HG03520 (cell line): ENCODE data around the gene USH1C.

Experiments
- ATAC-seq: cut with Tn5 transposase; IDR thresholded peaks from one replicate; pipeline ENCODE4 v1.9.1; 2021; ENCODE audit warnings: mild to moderate bottlenecking, moderate library complexity; ENCODE audit not compliant: unreplicated experiment

The USH1C gene

DNA sequence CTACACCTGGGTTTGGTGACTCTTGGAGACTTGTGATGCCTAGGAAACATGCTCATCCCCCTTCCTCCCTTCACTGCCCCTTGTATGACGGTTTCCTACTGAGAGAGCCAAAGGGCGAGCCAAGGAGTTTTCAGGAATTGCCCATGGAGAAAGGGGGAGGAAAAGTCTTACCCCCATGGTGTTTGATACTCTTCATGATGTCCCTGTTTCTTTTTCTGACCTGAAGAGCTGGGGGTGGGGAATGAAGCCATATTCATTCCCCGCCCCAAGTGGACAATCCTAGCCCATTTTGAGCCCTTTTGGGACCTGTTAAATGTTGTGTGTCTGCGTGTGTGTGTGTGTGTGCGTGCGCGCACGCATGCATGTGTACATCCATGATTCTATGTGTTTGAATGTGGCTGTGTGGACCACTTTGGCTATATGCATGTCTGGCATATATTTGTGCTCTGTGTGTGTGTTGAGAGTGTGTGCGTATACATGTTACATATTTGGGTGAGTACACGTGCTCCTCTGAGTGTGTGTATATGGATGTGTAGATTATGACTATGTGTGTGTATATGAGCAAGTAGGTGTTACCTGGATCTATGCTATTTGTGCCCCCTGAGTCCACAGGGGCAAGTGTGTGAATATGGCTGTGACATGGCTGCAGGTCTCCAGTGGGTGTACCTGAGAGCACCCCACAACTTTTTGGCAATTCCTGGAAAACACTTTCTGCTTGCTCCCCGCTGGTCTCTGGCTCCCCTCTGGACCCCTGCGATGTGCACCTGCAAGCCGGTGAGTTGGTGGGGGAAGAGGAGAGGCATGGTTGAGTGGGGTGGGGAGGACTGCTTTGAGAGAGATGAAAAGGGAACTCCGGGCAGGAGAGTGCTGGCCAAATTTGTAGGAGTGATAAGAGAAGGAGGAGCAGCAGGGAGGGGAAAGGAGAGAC lies 27.5 kb upstream of the USH1C start:
- no peak for ATAC-seq

DNA sequence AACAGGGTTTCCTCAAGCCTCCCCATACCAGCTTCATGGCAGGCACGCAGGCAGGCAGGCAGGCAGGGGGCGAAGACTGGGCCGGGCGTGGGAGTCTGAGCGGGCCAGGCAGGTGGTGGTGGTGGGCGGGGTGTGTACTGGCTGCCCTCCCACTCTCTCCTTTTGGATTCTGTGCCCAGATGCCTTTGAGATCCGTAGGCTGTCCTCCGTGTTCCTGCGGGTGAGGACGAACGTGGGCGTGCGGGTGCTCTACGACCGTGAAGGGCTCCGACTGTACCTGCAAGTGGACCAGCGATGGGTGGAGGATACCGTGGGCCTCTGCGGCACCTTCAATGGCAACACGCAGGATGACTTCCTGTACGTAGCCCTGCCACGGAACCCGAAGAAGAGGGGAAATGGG lies 25.8 kb upstream of the USH1C start:
- no peak for ATAC-seq

DNA sequence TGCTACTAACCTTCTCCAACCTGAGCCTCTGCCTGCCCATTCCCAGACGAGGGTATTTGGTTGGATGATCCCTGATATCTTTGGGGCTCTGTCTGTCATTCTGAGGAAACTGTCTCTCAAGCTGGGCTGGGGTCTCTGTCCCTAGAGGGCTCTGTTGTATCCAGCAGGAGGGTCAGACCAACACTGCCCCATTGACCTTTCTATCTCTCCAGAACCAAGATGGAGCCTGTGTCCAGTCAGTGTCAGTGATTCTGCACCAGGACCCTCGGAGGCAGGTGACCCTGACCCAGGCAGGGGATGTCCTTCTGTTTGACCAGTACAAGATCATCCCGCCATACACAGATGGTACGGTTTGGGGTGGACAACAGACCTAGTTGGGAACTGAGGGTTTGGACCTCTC lies 24.7 kb upstream of the USH1C start:
- ATAC-seq, result no peak

DNA sequence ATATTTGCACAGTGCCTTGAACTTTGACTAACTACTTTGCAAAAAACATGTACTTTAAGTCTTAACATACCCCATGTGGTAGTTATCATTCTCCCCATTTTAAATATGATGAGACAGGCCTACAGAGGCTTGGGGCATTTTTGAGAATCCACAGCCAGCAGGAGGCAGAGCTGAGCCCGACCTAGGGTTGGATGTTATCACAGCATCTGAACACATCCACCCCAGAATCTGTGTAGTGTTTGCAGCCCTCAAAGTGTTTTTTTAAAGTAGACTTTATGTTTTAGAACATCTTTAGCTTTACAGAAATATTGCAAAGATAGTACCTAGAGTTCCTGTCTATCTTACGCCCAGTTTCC lies 20.4 kb upstream of the USH1C start:
- no peak for ATAC-seq

DNA sequence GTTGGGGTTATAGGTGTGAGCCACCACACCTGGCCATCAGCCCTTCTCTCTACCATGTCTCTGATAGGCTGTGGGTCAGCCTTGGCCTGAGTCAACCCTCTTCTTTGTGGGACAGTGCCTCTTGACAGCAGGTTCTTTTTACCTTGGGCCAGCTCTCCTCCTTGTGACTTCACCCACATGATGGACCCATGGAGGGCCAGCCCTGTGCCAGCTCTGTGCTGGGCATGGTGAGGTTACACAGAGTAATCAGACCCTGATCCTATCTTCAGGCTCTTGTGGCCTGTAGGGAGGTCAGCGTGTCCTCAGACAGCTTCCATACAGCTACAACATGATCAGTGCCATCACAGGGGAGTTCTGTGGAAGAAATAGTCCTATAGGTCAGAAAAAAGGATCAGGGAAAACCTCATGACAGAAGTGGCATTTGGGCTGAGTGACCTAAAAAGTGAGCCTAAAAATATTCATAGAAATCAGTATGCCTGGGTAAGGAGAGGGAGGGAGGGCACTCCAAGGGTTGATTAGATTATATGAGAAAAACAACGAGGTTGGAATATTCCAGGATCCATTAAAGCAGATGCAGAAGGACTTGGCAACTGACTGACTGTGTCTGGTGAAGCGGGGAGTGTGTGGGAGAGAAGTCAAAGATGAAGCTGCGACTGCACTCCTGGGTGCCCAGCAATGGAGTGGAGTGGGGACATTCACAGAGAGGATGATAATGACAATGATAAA lies 19.9 kb upstream of the USH1C start:
- ATAC-seq, result no peak

DNA sequence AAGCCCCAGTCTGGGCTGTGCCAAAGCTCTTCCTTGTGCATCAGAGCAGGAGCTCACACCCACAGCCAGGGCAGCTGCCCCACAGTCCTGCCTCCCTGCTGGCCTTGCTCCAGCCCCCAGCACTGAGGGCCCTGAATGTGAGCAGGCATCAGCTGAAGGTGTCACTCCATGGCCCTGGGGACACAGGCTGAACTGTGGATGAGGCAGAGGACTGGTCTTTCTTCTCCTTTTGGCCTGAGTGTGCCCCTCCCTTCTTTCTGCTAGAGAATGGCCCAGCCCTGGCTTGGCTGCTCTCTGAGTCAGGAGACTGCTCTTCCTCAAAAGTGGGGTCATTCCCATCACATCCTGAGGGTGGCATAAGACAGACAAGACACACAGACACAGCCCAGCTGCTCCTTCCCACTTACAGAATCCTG lies 19.0 kb upstream of the USH1C start:
- ATAC-seq, result no peak

DNA sequence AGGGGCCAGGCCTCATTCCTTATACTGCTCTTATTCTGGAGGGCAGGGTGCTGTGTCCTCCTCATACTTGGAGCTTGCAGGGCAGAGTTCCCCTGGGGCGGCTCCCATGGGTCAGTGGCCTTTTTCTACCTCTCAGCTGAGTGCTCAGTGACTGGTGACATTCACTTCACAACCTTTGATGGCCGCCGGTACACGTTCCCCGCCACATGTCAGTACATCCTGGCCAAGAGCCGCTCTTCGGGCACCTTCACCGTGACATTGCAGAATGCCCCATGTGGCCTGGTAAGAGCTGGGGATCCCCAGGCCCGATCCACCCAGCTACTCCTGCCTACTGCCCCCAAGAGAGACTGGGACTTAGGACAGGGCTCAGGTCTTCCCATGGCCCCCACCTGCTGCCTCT lies 17.3 kb upstream of the USH1C start:
- ATAC-seq, result no peak

DNA sequence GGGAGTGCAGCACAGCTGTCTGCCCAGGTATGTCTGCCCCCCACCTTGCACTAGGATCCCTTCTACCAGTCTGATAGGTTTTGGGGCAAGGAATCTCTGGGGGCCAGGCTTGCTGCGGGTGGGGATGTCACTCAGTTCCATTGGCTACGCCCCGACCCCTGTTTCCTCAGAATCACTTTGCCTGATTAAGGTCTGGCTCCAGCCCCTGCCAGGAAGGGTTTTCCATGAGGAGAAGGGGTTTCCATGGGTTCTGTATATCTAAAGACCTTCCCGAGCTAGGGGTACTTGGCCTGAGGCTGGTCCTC lies 16.8 kb upstream of the USH1C start:
- ATAC-seq, result no peak

DNA sequence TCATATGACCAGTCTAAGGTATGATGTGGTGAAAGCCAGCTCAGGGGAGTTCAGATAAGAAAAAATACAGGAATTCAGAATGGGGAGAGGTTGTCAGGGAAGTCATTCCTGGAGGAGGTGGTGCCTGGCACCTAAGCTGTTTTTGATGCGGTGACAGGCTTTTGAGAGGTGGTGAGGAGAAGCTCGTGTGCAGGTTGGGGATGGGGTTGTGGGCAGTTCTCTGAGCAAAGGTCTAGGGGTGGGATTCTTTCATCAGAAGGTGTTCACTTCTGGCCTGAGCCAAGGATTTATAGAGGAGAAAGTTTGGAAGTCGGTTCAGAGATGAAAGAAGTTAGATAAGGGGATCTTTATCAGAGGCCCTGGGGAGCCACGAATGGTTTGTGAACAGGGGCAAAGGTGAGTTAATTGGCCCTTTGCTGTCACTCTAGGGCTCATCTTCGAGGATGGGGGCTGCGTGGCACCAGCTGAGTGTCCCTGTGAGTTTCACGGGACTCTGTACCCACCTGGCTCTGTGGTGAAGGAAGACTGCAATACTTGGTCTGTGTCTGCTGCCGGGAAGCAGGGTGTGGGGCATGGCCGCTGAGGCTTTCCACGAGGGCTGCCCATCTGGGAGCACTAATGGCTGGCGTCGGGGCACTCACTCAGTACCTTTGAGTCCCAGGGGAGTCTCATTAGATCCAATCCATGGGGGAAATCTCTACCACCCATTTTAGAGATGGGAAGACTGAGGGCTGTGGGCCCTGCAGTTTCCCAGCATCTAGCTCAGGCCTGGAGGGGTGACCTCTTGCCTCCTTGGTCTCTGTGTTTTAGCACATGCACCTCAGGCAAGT lies 16.3 kb upstream of the USH1C start:
- no peak for ATAC-seq

DNA sequence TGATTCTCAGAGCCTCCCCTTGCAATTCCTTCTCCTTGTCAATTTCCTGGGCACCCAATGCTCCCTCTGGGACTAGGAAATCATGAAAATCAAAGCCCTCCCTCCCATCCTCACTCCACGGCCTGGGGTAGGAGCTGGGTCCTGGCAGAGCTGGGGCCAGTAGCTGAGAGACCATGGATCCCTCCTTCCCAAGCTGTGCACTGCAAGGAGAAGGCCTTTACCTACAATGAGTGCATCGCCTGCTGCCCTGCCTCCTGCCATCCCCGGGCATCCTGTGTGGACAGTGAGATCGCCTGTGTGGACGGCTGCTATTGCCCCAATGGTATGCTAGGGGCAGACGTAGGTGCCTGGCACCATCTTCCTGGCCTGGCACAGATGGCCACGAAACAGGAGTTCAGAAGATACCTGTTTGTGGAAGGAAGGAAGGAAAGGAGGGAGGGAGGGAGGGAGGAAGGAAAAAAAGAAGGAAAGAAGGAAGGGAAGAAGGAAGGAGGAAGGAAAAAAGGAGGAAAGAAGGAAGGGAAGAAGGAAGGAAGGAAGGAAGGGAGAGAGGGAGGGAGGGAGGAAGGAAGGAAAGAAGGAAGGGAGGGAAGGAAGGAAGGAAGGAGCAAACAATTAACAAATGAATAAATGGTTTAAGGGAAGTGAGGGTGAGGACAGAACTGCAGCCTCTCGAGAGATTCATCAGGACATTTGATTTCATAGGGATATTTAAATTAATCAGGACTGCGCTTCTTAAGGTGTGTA lies 15.3 kb upstream of the USH1C start:
- ATAC-seq, result no peak

DNA sequence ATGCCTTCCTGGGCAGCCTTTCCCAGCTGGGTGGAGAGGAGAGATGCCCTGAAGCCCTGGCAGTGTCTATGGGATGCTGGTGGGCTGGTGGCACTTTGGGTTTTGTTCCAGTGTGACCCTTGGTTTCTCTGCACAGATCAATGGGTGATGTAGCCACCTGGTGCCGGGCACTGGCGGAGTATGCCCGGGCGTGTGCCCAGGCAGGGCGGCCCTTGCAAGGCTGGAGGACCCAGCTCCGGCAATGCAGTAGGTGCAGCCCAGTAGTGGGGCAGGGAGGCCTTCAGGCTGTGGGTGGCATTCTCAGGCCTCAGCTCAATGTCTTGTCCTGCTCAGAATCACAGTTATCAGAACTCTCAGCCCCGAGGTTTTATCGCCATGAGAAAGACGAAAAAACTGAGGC lies 14.7 kb upstream of the USH1C start:
- ATAC-seq, result no peak

DNA sequence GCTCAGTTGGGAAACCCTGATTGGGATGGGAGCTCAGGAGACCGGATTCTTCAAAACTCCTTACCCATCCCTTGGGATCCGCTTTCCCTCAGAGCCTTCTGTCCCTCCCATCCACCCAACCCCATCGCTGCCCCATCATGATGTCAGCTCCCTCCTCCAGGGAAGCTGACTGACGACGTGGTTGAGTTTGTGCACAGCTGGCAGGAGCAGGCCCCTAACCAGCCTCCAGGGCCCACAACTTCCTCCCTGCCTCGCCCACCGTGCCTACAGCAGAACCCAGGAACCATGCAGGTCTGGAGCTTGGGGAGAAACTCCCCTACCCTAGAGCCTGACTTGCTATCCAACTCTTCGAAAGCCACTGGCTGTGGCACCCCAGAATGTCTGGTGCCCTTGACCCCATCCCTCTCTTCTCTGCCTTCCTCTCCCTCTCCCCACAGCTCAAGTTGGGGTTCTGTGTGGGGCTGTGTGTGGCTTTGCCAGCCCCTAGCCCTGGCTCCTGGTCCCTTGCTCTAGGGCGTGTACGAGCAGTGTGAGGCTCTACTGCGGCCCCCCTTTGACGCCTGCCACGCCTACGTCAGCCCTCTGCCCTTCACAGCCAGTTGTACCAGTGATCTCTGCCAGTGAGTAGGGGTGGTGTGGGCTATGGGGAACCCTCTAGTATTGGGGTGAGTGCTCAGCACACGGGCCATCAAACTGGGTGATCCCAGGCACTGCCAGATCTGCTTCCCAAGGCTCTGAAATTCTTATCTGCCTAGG lies 14.0 kb upstream of the USH1C start:
- ATAC-seq, result no peak

DNA sequence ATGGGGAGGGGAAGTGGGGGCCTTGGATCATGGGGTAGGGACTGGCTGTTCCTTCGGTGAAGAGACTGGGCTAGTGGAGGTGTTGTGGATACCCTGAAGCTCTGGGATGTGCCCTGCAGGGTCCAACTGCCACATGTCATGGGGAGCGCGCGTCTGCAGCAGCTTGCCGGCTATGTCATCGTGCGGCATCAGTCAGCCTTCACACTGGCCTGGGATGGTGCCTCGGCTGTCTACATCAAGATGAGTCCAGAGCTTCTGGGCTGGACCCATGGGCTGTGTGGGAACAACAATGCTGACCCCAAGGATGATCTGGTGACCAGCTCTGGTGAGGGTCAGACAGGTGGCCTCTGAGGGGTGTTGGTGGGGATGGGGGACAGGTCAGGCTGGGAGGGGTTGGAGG lies 12.8 kb upstream of the USH1C start:
- no peak for ATAC-seq

DNA sequence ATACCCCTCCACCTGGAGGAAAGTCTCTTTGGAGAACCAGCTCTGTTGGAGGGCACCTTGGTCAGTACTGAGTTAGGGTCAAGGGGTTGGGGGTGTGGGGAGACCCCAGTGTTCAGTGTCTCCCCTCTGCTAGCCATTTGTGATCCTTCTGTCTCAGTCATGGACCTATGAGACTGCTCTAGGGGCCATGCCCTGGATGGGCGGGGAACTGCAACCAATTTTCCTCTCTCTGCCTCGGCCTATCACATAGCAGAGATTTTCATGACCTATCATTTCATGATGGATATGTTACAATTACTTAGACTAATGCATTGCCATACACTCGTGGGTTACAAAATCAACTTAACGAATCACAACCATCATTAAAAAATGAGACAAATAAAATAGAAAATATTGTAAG lies 10.3 kb upstream of the USH1C start:
- no peak for ATAC-seq

DNA sequence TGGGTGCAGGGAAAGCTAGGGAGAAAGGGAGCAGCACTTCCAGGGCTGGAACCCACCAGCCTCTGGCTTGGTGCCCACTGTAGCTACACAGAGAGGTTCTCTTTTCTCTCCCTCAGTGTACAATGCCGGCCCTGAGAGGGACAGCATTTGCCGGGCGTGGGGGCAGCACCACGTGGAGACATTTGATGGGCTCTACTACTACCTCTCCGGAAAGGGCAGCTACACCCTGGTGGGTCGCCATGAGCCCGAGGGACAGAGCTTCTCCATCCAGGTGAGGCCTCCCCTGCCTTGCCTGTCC lies 9.0 kb upstream of the USH1C start:
- ATAC-seq, result no peak

DNA sequence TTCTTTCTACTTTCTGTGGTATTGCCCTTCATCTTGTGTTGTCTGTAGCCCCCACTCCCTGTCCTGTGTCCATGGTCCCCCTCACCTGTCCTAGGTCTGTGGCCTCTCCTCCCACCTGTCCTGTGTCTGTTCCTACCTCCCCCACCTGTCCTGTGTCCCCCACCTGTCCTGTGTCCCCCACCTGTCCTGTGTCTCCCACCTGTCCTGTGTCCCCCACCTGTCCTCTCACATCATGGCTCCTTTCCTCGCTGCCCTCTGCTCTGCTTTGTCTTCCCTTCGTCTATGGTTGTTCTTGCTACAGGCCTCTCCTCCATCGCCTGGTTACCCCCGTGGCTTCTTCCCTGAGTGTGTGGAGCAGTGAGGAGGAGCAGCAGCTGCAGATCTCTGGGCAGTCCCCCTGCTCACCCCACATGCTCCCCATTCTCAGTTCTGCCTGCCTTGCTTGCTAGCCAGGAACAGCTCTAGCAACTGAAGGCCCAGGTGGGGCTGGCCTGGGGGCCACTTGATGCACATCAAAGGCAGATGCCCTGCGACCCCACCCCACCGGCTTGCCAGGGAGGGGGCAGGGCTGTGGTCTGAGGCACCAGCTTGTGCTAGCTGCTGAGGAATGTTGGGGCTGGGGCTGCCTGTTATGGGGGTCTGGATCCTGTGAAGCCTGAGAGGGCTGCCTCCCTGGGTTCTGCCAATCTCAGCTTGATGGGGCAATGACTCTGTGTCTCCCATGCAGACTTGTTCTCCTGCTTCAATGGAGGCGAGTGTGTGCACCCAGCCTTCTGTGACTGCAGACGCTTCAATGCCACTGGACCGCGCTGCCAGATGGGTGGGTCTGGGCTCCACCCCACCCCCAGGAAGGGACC lies 8.4 kb upstream of the USH1C start:
- ATAC-seq, result no peak

DNA sequence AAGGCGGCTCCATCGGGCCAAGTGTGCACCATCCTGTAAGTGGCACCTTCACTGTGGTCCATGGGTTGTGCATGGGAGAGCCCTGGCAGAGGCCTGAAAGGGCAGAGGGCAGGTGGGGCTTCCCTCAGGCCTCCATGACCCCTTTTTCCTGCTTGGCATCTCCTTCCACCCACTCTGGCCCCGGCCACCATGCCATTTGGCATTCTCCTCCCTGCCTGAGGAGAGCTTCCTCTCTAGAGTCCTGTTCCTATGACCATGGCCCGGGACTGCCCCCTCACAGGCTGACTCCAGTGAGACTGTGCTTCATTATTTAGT lies 7.8 kb upstream of the USH1C start:
- no peak for ATAC-seq

DNA sequence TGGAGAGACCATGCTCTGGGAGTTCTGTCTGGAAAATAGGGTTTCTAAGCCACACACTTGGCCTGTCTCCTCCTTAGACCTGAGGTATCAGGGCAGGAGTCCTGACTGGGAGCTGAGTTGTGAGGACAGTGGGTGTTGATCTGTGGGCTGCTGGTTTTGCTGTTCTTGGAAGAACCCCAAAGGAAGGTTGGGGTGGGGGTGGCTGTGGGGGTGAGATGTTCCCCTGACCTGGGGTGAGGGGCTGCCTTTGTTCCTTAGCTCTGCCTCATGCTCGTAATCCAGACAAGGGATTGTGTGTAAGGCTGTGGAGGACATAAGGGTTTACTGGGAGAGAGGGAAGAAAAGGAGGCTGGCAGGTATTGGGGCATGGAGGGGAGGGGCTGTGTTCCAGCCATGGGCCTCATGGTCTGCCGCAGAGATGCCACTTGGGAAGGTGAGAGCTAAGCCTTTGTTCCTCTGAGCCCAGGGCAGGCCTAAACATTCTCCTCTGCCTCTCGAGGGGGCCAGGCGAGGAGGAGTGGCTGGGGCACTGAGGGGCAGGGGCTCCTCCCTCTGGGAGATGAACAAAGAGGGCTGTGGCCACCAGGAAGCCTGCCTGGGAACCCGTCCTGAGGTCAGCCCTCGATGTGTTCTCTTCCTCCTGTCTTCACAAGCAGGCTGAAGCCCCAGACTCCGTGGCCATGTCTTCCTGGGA lies 7.3 kb upstream of the USH1C start:
- ATAC-seq, result no peak
